HEK293 (cell line): ENCODE data around the gene BYSL.

Experiments
- CTCF ChIA-PET: fragments of 350-600 bp; formaldehyde crosslinking; extraction: SDS; loops from one replicate; lab custom pipeline; 2021; ENCODE audit warnings: antibody characterized with exemption; lab: Yijun Ruan, JAX
- POLR2A ChIA-PET: fragments of 300-600 bp; formaldehyde crosslinking; extraction: SDS; loops from one replicate; lab custom pipeline; 2020; ENCODE audit warnings: antibody characterized with exemption, inconsistent platforms; lab: Yijun Ruan, JAX
- H3K27ac ChIP-seq: fragments of 200-500 bp; sonication (Bioruptor generic); 2 replicates; pipeline ENCODE4 v1.5.1; 2014; ENCODE audit warnings: low read depth, low read length, control low read depth, inconsistent platforms; ENCODE audit errors: extremely low read depth
- H3K36me3 ChIP-seq, 2 experiments: fragments of 200-500 bp in 1 of 2; sonication (Bioruptor generic) in 1 of 2; 1 replicate in 1 of 2; 2 replicates in 1 of 2; pipeline ENCODE4 v1.5.1; 2014 to 2017; ENCODE audit warnings: inconsistent platforms in 2 of 2, low read length in 2 of 2; ENCODE audit not compliant: control insufficient read depth in 2 of 2, insufficient read depth in 1 of 2
- H3K4me1 ChIP-seq: fragments of 200-500 bp; sonication (Bioruptor generic); 2 replicates; pipeline ENCODE4 v1.5.1; 2014; ENCODE audit warnings: mild to moderate bottlenecking, low read length, inconsistent platforms; ENCODE audit not compliant: control insufficient read depth, insufficient read depth
- H3K4me3 ChIP-seq: 2 replicates; pipeline ENCODE4 v1.5.1; 2011; ENCODE audit warnings: low read depth, mild to moderate bottlenecking, control low read depth, low read length, moderate library complexity
- H3K9me3 ChIP-seq: fragments of 200-500 bp; sonication (Bioruptor generic); 2 replicates; pipeline ENCODE4 v1.5.1; 2014; ENCODE audit warnings: low read depth, low read length, inconsistent platforms; ENCODE audit not compliant: control insufficient read depth, insufficient read depth
- KLF16 ChIP-seq: fragments of 450-650 bp; formaldehyde crosslinking; IDR thresholded peaks from 2 replicates; pipeline ENCODE4 v1.5.1; 2017; ENCODE audit warnings: missing biosample characterization, missing genetic modification characterization
- MEIS1 ChIP-seq: sonication (generic); formaldehyde crosslinking; IDR thresholded peaks from 2 replicates; pipeline ENCODE4 v1.8.1; 2022; ENCODE audit warnings: missing genetic modification reagents, mild to moderate bottlenecking, borderline replicate concordance
- ZBTB10 ChIP-seq: fragments of 450-650 bp; formaldehyde crosslinking; IDR thresholded peaks from 2 replicates; pipeline ENCODE4 v1.5.1; 2016; ENCODE audit warnings: missing biosample characterization, missing genetic modification characterization
- ZFP41 ChIP-seq: fragments of 450-650 bp; formaldehyde crosslinking; IDR thresholded peaks from 2 replicates; pipeline ENCODE4 v1.5.1; 2016; ENCODE audit warnings: missing biosample characterization, missing genetic modification characterization, borderline replicate concordance
- ZNF155 ChIP-seq: fragments of 450-650 bp; formaldehyde crosslinking; IDR thresholded peaks from 2 replicates; pipeline ENCODE4 v1.5.1; 2016; ENCODE audit warnings: missing biosample characterization, missing genetic modification characterization
- ZNF174 ChIP-seq: fragments of 450-650 bp; formaldehyde crosslinking; IDR thresholded peaks from 2 replicates; pipeline ENCODE4 v1.5.0; 2017; ENCODE audit warnings: missing biosample characterization, mild to moderate bottlenecking, missing genetic modification characterization
- ZNF184 ChIP-seq: fragments of 450-650 bp; IDR thresholded peaks from 2 replicates; pipeline ENCODE4 v1.5.1; 2018; ENCODE audit warnings: missing biosample characterization, mild to moderate bottlenecking, missing genetic modification characterization
- ZNF248 ChIP-seq: fragments of 450-650 bp; formaldehyde crosslinking; IDR thresholded peaks from 2 replicates; pipeline ENCODE4 v1.5.1; 2017; ENCODE audit warnings: missing biosample characterization, missing genetic modification characterization
- ZNF362 ChIP-seq: fragments of 450-650 bp; formaldehyde crosslinking; IDR thresholded peaks from 2 replicates; pipeline ENCODE4 v1.5.1; 2016; ENCODE audit warnings: missing biosample characterization, missing genetic modification characterization
- ZNF416 ChIP-seq: fragments of 450-650 bp; formaldehyde crosslinking; IDR thresholded peaks from 2 replicates; pipeline ENCODE4 v1.5.1; 2016; ENCODE audit warnings: missing biosample characterization, missing genetic modification characterization
- ZNF529 ChIP-seq: fragments of 450-650 bp; formaldehyde crosslinking; IDR thresholded peaks from 2 replicates; pipeline ENCODE4 v1.5.1; 2017; ENCODE audit warnings: missing genetic modification characterization, missing biosample characterization; ENCODE audit not compliant: insufficient replicate concordance
- ZNF677 ChIP-seq: fragments of 450-650 bp; IDR thresholded peaks from 2 replicates; pipeline ENCODE4 v1.5.0; 2018; ENCODE audit warnings: missing biosample characterization, mild to moderate bottlenecking, missing genetic modification characterization, moderate library complexity
- ZXDB ChIP-seq: fragments of 450-650 bp; formaldehyde crosslinking; IDR thresholded peaks from 2 replicates; pipeline ENCODE4 v1.5.1; 2016; ENCODE audit warnings: missing biosample characterization, missing genetic modification characterization
- TF ChIP-seq, protein P1 (sequence below): fragments of 450-650 bp; formaldehyde crosslinking; IDR thresholded peaks from 2 replicates; pipeline ENCODE4 v1.5.1; 2016; ENCODE audit warnings: missing biosample characterization, missing genetic modification characterization
- TF ChIP-seq, protein P2 (sequence below): fragments of 450-650 bp; formaldehyde crosslinking; IDR thresholded peaks from 2 replicates; pipeline ENCODE4 v1.5.1; 2016; ENCODE audit warnings: missing biosample characterization, missing genetic modification characterization, borderline replicate concordance
- TF ChIP-seq, protein P3 (sequence below): fragments of 450-650 bp; formaldehyde crosslinking; conservative IDR thresholded peaks from 2 replicates; pipeline ENCODE4 v1.5.1; 2016; ENCODE audit warnings: low read depth, missing biosample characterization, missing genetic modification characterization

The BYSL gene

GRCh38 chr6:41872147-41872546 lies 49.2 kb upstream of the BYSL start:
- TF ChIP-seq, protein P1, sequence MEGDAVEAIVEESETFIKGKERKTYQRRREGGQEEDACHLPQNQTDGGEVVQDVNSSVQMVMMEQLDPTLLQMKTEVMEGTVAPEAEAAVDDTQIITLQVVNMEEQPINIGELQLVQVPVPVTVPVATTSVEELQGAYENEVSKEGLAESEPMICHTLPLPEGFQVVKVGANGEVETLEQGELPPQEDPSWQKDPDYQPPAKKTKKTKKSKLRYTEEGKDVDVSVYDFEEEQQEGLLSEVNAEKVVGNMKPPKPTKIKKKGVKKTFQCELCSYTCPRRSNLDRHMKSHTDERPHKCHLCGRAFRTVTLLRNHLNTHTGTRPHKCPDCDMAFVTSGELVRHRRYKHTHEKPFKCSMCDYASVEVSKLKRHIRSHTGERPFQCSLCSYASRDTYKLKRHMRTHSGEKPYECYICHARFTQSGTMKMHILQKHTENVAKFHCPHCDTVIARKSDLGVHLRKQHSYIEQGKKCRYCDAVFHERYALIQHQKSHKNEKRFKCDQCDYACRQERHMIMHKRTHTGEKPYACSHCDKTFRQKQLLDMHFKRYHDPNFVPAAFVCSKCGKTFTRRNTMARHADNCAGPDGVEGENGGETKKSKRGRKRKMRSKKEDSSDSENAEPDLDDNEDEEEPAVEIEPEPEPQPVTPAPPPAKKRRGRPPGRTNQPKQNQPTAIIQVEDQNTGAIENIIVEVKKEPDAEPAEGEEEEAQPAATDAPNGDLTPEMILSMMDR (tag by site-specific recombination) = no peak
- no peak for TF ChIP-seq MEIS1 (CRISPR knock-in tag)
- TF ChIP-seq ZNF174 (tag by site-specific recombination) = no peak
- no peak for TF ChIP-seq ZNF362 (tag by site-specific recombination)
- no peak for TF ChIP-seq ZFP41 (tag by site-specific recombination)
- TF ChIP-seq ZNF416 (tag by site-specific recombination) = no peak
- peaks cover 0 to 3% of the 10 kb centered on the region in 2 experiments; a peak in 1 of 3 replicates for H3K36me3 ChIP-seq
- no peak overlapping the region for H3K27ac ChIP-seq
- H3K9me3 ChIP-seq = no peaks in the 10 kb centered on the region
- H3K4me3 ChIP-seq = no peak overlapping the region
- CTCF ChIA-PET = interaction anchor here (0.6 to 1.1 kb wide), 4 partner anchors 11 to 172 kb away, joined by 3 to 6 read pairs (median 4); partner anchors contain the start of gene TOMM6
- POLR2A ChIA-PET = interaction anchor here (0.7 kb wide), 2 partner anchors 15 to 494 kb away, joined by 3 to 7 read pairs; no protein-coding TSS in a partner anchor
- no peaks in the 10 kb centered on the region for H3K4me1 ChIP-seq

DNA sequence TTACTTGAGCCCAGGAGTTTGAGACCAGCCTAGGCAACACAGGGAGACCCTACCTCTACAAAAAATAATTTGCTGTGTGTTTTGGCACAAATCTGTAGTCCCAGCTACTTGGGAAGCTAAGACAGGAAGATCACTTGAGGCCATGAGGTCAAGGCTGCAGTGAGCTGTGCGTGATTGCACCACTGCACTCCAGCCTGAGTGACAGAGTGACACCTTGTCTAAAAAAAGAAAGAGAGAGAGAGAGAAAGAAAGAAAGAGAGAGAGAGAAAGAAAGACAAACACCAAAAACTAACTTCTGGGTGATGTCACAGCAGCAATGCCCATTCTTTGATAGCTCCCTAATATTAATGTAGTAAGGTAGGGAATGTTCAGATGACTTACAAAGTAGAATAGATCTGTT lies 46.6 kb upstream of the BYSL start:
- no peak overlapping the region for H3K4me3 ChIP-seq
- ChIA-PET CTCF (interaction anchor here (0.6 to 1.2 kb wide), 2 partner anchors 27 to 268 kb away, joined by 4 to 9 read pairs; partner anchors contain the start of gene C6orf132), POLR2A (interaction anchor here (0.5 kb wide), 1 partner anchor 38 kb away, joined by 3 read pairs; no protein-coding TSS in a partner anchor)

GRCh38 chr6:41877051-41877680 lies 44.1 kb upstream of the BYSL start:
- ChIA-PET POLR2A (interaction anchor here (0.6 to 1.2 kb wide), 5 partner anchors 12 to 47 kb away, joined by 3 to 4 read pairs (median 3); partner anchors contain the start of gene USP49), CTCF (interaction anchor here (0.7 to 0.8 kb wide), 2 partner anchors 26 to 174 kb away, joined by 3 to 5 read pairs; no protein-coding TSS in a partner anchor)
- Histone ChIP-seq H3K4me1 (no peaks in the 10 kb centered on the region), H3K27ac (no peak overlapping the region), H3K36me3 (no peaks in the 10 kb centered on the region), H3K4me3 (no peak overlapping the region), H3K9me3 (no peaks in the 10 kb centered on the region)
- TF ChIP-seq ZBTB10 (tag by site-specific recombination) = no peak
- TF ChIP-seq ZNF155 (tag by site-specific recombination) = no peak
- TF ChIP-seq, protein P2, sequence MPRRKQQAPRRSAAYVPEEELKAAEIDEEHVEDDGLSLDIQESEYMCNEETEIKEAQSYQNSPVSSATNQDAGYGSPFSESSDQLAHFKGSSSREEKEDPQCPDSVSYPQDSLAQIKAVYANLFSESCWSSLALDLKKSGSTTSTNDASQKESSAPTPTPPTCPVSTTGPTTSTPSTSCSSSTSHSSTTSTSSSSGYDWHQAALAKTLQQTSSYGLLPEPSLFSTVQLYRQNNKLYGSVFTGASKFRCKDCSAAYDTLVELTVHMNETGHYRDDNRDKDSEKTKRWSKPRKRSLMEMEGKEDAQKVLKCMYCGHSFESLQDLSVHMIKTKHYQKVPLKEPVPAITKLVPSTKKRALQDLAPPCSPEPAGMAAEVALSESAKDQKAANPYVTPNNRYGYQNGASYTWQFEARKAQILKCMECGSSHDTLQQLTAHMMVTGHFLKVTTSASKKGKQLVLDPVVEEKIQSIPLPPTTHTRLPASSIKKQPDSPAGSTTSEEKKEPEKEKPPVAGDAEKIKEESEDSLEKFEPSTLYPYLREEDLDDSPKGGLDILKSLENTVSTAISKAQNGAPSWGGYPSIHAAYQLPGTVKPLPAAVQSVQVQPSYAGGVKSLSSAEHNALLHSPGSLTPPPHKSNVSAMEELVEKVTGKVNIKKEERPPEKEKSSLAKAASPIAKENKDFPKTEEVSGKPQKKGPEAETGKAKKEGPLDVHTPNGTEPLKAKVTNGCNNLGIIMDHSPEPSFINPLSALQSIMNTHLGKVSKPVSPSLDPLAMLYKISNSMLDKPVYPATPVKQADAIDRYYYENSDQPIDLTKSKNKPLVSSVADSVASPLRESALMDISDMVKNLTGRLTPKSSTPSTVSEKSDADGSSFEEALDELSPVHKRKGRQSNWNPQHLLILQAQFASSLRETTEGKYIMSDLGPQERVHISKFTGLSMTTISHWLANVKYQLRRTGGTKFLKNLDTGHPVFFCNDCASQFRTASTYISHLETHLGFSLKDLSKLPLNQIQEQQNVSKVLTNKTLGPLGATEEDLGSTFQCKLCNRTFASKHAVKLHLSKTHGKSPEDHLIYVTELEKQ (tag by site-specific recombination) = no peak
- no peak for TF ChIP-seq KLF16 (tag by site-specific recombination)
- TF ChIP-seq ZXDB (tag by site-specific recombination) = no peak
- no peak for TF ChIP-seq ZNF248 (tag by site-specific recombination)
- TF ChIP-seq ZNF677 (tag by site-specific recombination) = no peak

More for the DNA sequence above, 46.6 kb upstream of the BYSL start:
- H3K36me3 ChIP-seq = no peaks in the 10 kb centered on the region
- no peak overlapping the region for H3K27ac ChIP-seq
- no peaks in the 10 kb centered on the region for H3K4me1 ChIP-seq
- TF ChIP-seq ZNF529 (tag by site-specific recombination) = no peak
- TF ChIP-seq ZNF184 (tag by site-specific recombination) = no peak
- TF ChIP-seq, protein P3, sequence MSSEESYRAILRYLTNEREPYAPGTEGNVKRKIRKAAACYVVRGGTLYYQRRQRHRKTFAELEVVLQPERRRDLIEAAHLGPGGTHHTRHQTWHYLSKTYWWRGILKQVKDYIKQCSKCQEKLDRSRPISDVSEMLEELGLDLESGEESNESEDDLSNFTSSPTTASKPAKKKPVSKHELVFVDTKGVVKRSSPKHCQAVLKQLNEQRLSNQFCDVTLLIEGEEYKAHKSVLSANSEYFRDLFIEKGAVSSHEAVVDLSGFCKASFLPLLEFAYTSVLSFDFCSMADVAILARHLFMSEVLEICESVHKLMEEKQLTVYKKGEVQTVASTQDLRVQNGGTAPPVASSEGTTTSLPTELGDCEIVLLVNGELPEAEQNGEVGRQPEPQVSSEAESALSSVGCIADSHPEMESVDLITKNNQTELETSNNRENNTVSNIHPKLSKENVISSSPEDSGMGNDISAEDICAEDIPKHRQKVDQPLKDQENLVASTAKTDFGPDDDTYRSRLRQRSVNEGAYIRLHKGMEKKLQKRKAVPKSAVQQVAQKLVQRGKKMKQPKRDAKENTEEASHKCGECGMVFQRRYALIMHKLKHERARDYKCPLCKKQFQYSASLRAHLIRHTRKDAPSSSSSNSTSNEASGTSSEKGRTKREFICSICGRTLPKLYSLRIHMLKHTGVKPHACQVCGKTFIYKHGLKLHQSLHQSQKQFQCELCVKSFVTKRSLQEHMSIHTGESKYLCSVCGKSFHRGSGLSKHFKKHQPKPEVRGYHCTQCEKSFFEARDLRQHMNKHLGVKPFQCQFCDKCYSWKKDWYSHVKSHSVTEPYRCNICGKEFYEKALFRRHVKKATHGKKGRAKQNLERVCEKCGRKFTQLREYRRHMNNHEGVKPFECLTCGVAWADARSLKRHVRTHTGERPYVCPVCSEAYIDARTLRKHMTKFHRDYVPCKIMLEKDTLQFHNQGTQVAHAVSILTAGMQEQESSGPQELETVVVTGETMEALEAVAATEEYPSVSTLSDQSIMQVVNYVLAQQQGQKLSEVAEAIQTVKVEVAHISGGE (tag by site-specific recombination) = no peak
- TF ChIP-seq, all 188 proteins: peak for 0
- no peaks in the 10 kb centered on the region for H3K9me3 ChIP-seq
